ENCODE measurements around the gene GINS1. TPM values are rescaled to one million over a fixed set of nuclear protein-coding genes. Genes with fewer than 3 reads are reported as not detected.
"Not testable (repeated sequence)": the region's sequence is repeated elsewhere in the genome, so short reads cannot be mapped to it uniquely, and the experiment has no call there.

The GINS1 gene
- total RNA-seq, 1 donor from 2014 or later, result 15.5 TPM

- Mint-ChIP-seq H3K27me3 (ENCODE audit: low read depth) (no peaks in the 10 kb centered on the region), H3K9me3 (no peaks in the 10 kb centered on the region), H3K4me1 (no peaks in the 10 kb centered on the region), H3K36me3 (peaks cover 43% of the 10 kb centered on the region), H3K4me3 (no peak overlapping the region), H3K27ac (no peak overlapping the region)
- no peak for DNase-seq (ENCODE audit: low spot score in 2 of 2, unreplicated experiment in 2 of 2)
- no peak for TF ChIP-seq CTCF (IDR thresholded peaks at IDR 0.05; ENCODE audit: unreplicated experiment)
Measured at GRCh38 chr20:25470045-25470444, 62.6 kb downstream of the GINS1 start.

GRCh38 chr20:25471020-25471419, 63.5 kb downstream of the GINS1 start:
- no peaks in the 10 kb centered on the region for H3K27me3 Mint-ChIP-seq (ENCODE audit: low read depth)
- no peak for TF ChIP-seq CTCF (IDR thresholded peaks at IDR 0.05; ENCODE audit: unreplicated experiment)
- H3K9me3 Mint-ChIP-seq, result no peaks in the 10 kb centered on the region
- peaks cover 45% of the 10 kb centered on the region for H3K36me3 Mint-ChIP-seq
- no peak for DNase-seq (ENCODE audit: low spot score in 2 of 2, unreplicated experiment in 2 of 2)
- no peak overlapping the region for H3K4me3 Mint-ChIP-seq
- H3K27ac Mint-ChIP-seq, result no peak overlapping the region
- H3K4me1 Mint-ChIP-seq, result no peaks in the 10 kb centered on the region

GRCh38 chr20:25473297-25473696, 65.8 kb downstream of the GINS1 start:
- H3K4me3 Mint-ChIP-seq; DNase-seq (ENCODE audit: low spot score in 2 of 2, unreplicated experiment in 2 of 2); H3K9me3 Mint-ChIP-seq; H3K27me3 Mint-ChIP-seq (ENCODE audit: low read depth); H3K4me1 Mint-ChIP-seq; H3K27ac Mint-ChIP-seq: not testable (repeated sequence)
- peaks cover 55% of the 10 kb centered on the region for H3K36me3 Mint-ChIP-seq

- H3K9me3 Mint-ChIP-seq, result no peaks in the 10 kb centered on the region
- DNase-seq (ENCODE audit: low spot score in 2 of 2, unreplicated experiment in 2 of 2), result no peak
- no peaks in the 10 kb centered on the region for H3K4me1 Mint-ChIP-seq
- no peak overlapping the region for H3K27ac Mint-ChIP-seq
- H3K27me3 Mint-ChIP-seq (ENCODE audit: low read depth), result no peaks in the 10 kb centered on the region
- no peak for TF ChIP-seq CTCF (IDR thresholded peaks at IDR 0.05; ENCODE audit: unreplicated experiment)
- H3K36me3 Mint-ChIP-seq, result peaks cover 50% of the 10 kb centered on the region
- H3K4me3 Mint-ChIP-seq, result no peak overlapping the region
Measured at GRCh38 chr20:25476106-25477013, 68.9 kb downstream of the GINS1 start.

GRCh38 chr20:25477014-25477882, 69.8 kb downstream of the GINS1 start:
- no peak overlapping the region for H3K4me3 Mint-ChIP-seq
- H3K36me3 Mint-ChIP-seq, result peaks cover 46% of the 10 kb centered on the region
- no peaks in the 10 kb centered on the region for H3K27me3 Mint-ChIP-seq (ENCODE audit: low read depth)
- no peak for TF ChIP-seq CTCF (IDR thresholded peaks at IDR 0.05; ENCODE audit: unreplicated experiment)
- H3K9me3 Mint-ChIP-seq, result no peaks in the 10 kb centered on the region
- H3K27ac Mint-ChIP-seq, result no peak overlapping the region
- no peaks in the 10 kb centered on the region for H3K4me1 Mint-ChIP-seq
- no peak for DNase-seq (ENCODE audit: low spot score in 2 of 2, unreplicated experiment in 2 of 2)

All from mesothelial cell of epicardium (in vitro differentiated cells).